ENCODE results near the gene CRYBA2.

GRCh38 chr2:218984239-218985020 lies 8.8 kb downstream of the CRYBA2 start:
- TF ChIP-seq EZH2 (IDR thresholded peaks at IDR 0.05) = no peak
- TF ChIP-seq POLR2AphosphoS5 (IDR thresholded peaks at IDR 0.05; ENCODE audit: low read depth, low read length) = no peak
- no peak for TF ChIP-seq POLR2A (IDR thresholded peaks at IDR 0.05; ENCODE audit: borderline replicate concordance, extremely low read depth, insufficient read depth, insufficient read length)
- TF ChIP-seq, protein P1, sequence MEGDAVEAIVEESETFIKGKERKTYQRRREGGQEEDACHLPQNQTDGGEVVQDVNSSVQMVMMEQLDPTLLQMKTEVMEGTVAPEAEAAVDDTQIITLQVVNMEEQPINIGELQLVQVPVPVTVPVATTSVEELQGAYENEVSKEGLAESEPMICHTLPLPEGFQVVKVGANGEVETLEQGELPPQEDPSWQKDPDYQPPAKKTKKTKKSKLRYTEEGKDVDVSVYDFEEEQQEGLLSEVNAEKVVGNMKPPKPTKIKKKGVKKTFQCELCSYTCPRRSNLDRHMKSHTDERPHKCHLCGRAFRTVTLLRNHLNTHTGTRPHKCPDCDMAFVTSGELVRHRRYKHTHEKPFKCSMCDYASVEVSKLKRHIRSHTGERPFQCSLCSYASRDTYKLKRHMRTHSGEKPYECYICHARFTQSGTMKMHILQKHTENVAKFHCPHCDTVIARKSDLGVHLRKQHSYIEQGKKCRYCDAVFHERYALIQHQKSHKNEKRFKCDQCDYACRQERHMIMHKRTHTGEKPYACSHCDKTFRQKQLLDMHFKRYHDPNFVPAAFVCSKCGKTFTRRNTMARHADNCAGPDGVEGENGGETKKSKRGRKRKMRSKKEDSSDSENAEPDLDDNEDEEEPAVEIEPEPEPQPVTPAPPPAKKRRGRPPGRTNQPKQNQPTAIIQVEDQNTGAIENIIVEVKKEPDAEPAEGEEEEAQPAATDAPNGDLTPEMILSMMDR (IDR thresholded peaks at IDR 0.05 in 2 of 3, conservative IDR thresholded peaks at IDR 0.05 in 1 of 3; ENCODE audit: borderline replicate concordance in 1 of 3, insufficient read depth in 1 of 3, low read depth in 2 of 3, low read length in 2 of 3) = no peak
- TF ChIP-seq, protein P2, sequence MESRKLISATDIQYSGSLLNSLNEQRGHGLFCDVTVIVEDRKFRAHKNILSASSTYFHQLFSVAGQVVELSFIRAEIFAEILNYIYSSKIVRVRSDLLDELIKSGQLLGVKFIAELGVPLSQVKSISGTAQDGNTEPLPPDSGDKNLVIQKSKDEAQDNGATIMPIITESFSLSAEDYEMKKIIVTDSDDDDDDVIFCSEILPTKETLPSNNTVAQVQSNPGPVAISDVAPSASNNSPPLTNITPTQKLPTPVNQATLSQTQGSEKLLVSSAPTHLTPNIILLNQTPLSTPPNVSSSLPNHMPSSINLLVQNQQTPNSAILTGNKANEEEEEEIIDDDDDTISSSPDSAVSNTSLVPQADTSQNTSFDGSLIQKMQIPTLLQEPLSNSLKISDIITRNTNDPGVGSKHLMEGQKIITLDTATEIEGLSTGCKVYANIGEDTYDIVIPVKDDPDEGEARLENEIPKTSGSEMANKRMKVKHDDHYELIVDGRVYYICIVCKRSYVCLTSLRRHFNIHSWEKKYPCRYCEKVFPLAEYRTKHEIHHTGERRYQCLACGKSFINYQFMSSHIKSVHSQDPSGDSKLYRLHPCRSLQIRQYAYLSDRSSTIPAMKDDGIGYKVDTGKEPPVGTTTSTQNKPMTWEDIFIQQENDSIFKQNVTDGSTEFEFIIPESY (IDR thresholded peaks at IDR 0.05; ENCODE audit: extremely low read depth, insufficient replicate concordance, low read length) = no peak
- TF ChIP-seq SRF (IDR thresholded peaks at IDR 0.05; ENCODE audit: low read depth) = no peak
- TF ChIP-seq JUND (IDR thresholded peaks at IDR 0.05) = no peak
- TF ChIP-seq EZH2phosphoT487 (IDR thresholded peaks at IDR 0.05; ENCODE audit: borderline replicate concordance) = no peak
- TF ChIP-seq CEBPB (IDR thresholded peaks at IDR 0.05; ENCODE audit: low read depth) = no peak
- no peak for TF ChIP-seq MAX (IDR thresholded peaks at IDR 0.05)
- TF ChIP-seq RAD21 (IDR thresholded peaks at IDR 0.05; ENCODE audit: low read depth) = no peak
- TF ChIP-seq SIN3A (IDR thresholded peaks at IDR 0.05; ENCODE audit: low read depth) = no peak
- no peak for TF ChIP-seq TCF7L2 (IDR thresholded peaks at IDR 0.05; ENCODE audit: borderline replicate concordance, extremely low read depth, insufficient read depth, insufficient read length)

All from HCT116 (cell line).